ENCODE results near the gene FANCC.
"Not testable (repeated sequence)": the region's sequence is repeated elsewhere in the genome, so short reads cannot be mapped to it uniquely, and the experiment has no call there.

FANCC gene

GRCh38 chr9:95329061-95329460, 11.6 kb upstream of the FANCC start:
- DNase-seq (ENCODE audit: low read depth): not testable (repeated sequence)

GRCh38 chr9:95327239-95327865, 9.8 kb upstream of the FANCC start:
- DNase-seq (ENCODE audit: low read depth): no peak

- DNase-seq (ENCODE audit: low read depth): no peak
Observed at GRCh38 chr9:95325221-95325620, 7.7 kb upstream of the FANCC start.

- DNase-seq (ENCODE audit: low read depth): no peak
Observed at GRCh38 chr9:95317893-95318211, 343 bp upstream of the FANCC start.

GRCh38 chr9:95316794-95317118, 753 bp downstream of the FANCC start:
- DNase-seq (ENCODE audit: low read depth): no peak

- no peak for DNase-seq (ENCODE audit: low read depth)
Observed at GRCh38 chr9:95316274-95316673, 1.2 kb downstream of the FANCC start.

GRCh38 chr9:95315108-95315746, 2.3 kb downstream of the FANCC start:
- DNase-seq (ENCODE audit: low read depth): no peak

GRCh38 chr9:95313010-95313498, 4.5 kb downstream of the FANCC start:
- no peak for DNase-seq (ENCODE audit: low read depth)

GRCh38 chr9:95311961-95312360, 5.5 kb downstream of the FANCC start:
- DNase-seq (ENCODE audit: low read depth): no peak

GRCh38 chr9:95307538-95307937, 10.0 kb downstream of the FANCC start:
- no peak for DNase-seq (ENCODE audit: low read depth)

GRCh38 chr9:95306819-95307218, 10.7 kb downstream of the FANCC start:
- no peak for DNase-seq (ENCODE audit: low read depth)

GRCh38 chr9:95305770-95306492, 11.6 kb downstream of the FANCC start:
- DNase-seq (ENCODE audit: low read depth): no peak

GRCh38 chr9:95302479-95302878, 15.0 kb downstream of the FANCC start:
- DNase-seq (ENCODE audit: low read depth): no peak

- DNase-seq (ENCODE audit: low read depth): no peak
Observed at GRCh38 chr9:95297760-95298159, 19.7 kb downstream of the FANCC start.

GRCh38 chr9:95297316-95297715, 20.2 kb downstream of the FANCC start:
- DNase-seq (ENCODE audit: low read depth): no peak

GRCh38 chr9:95296761-95297160, 20.7 kb downstream of the FANCC start:
- DNase-seq (ENCODE audit: low read depth): no peak

GRCh38 chr9:95293296-95293695, 24.2 kb downstream of the FANCC start:
- DNase-seq (ENCODE audit: low read depth): not testable (repeated sequence)

GRCh38 chr9:95292226-95292625, 25.3 kb downstream of the FANCC start:
- no peak for DNase-seq (ENCODE audit: low read depth)

- no peak for DNase-seq (ENCODE audit: low read depth)
Observed at GRCh38 chr9:95286151-95286550, 31.4 kb downstream of the FANCC start.

- no peak for DNase-seq (ENCODE audit: low read depth)
Observed at GRCh38 chr9:95285307-95285706, 32.2 kb downstream of the FANCC start.

GRCh38 chr9:95284162-95285080, 33.1 kb downstream of the FANCC start:
- DNase-seq (ENCODE audit: low read depth): no peak

GRCh38 chr9:95283673-95284072, 33.8 kb downstream of the FANCC start:
- DNase-seq (ENCODE audit: low read depth): no peak

All from activated T-cell treated with anti-CD3 and anti-CD28 coated beads for 1 hour (primary cell).